Measurements from ENCODE around the gene SNAPC5.

SNAPC5 gene

GRCh38 chr15:66524838-66525237, 27.3 kb upstream of the SNAPC5 start:
- TF ChIP-seq REST (IDR thresholded peaks at IDR 0.05; ENCODE audit: low read depth) (no peak), YY1 (IDR thresholded peaks at IDR 0.05; ENCODE audit: low read depth) (no peak), FOXM1 (IDR thresholded peaks at IDR 0.05; ENCODE audit: borderline replicate concordance, low read depth) (no peak), MAX (IDR thresholded peaks at IDR 0.05) (no peak), RAD21 (IDR thresholded peaks at IDR 0.05; ENCODE audit: low read depth) (no peak), CREB1 (IDR thresholded peaks at IDR 0.05; ENCODE audit: low read depth) (no peak), TAF1 (IDR thresholded peaks at IDR 0.05; ENCODE audit: low read depth) (no peak), EP300 (IDR thresholded peaks at IDR 0.05; ENCODE audit: borderline replicate concordance) (no peak), TEAD4 (IDR thresholded peaks at IDR 0.05) (no peak), EGR1 (IDR thresholded peaks at IDR 0.05) (no peak), USF1 (IDR thresholded peaks at IDR 0.05) (no peak), ZBTB7A (IDR thresholded peaks at IDR 0.05; ENCODE audit: low read depth) (no peak), TCF12 (IDR thresholded peaks at IDR 0.05; ENCODE audit: low read depth) (no peak), CEBPB (IDR thresholded peaks at IDR 0.05) (no peak), NFIC (IDR thresholded peaks at IDR 0.05) (no peak)

- TF ChIP-seq NFIC (IDR thresholded peaks at IDR 0.05) (no peak), MAX (IDR thresholded peaks at IDR 0.05) (no peak), RAD21 (IDR thresholded peaks at IDR 0.05; ENCODE audit: low read depth) (no peak), ZBTB7A (IDR thresholded peaks at IDR 0.05; ENCODE audit: low read depth) (no peak), EGR1 (IDR thresholded peaks at IDR 0.05) (no peak), TEAD4 (IDR thresholded peaks at IDR 0.05) (no peak), EP300 (IDR thresholded peaks at IDR 0.05; ENCODE audit: borderline replicate concordance) (no peak), CREB1 (IDR thresholded peaks at IDR 0.05; ENCODE audit: low read depth) (no peak), USF1 (IDR thresholded peaks at IDR 0.05) (no peak), CEBPB (IDR thresholded peaks at IDR 0.05) (no peak), REST (IDR thresholded peaks at IDR 0.05; ENCODE audit: low read depth) (no peak), YY1 (IDR thresholded peaks at IDR 0.05; ENCODE audit: low read depth) (no peak), TAF1 (IDR thresholded peaks at IDR 0.05; ENCODE audit: low read depth) (no peak), FOXM1 (IDR thresholded peaks at IDR 0.05; ENCODE audit: borderline replicate concordance, low read depth) (no peak), TCF12 (IDR thresholded peaks at IDR 0.05; ENCODE audit: low read depth) (no peak)
Observed at GRCh38 chr15:66523926-66524325, 26.4 kb upstream of the SNAPC5 start.

- TF ChIP-seq TAF1 (IDR thresholded peaks at IDR 0.05; ENCODE audit: low read depth) (no peak), EP300 (IDR thresholded peaks at IDR 0.05; ENCODE audit: borderline replicate concordance) (peak; percentile 40), MAX (IDR thresholded peaks at IDR 0.05) (no peak), USF1 (IDR thresholded peaks at IDR 0.05) (no peak), REST (IDR thresholded peaks at IDR 0.05; ENCODE audit: low read depth) (no peak), CREB1 (IDR thresholded peaks at IDR 0.05; ENCODE audit: low read depth) (no peak), EGR1 (IDR thresholded peaks at IDR 0.05) (no peak), ZBTB7A (IDR thresholded peaks at IDR 0.05; ENCODE audit: low read depth) (no peak), CEBPB (IDR thresholded peaks at IDR 0.05) (no peak), YY1 (IDR thresholded peaks at IDR 0.05; ENCODE audit: low read depth) (no peak), FOXM1 (IDR thresholded peaks at IDR 0.05; ENCODE audit: borderline replicate concordance, low read depth) (peak; percentile 23; the same call in 1 of the 2 replicates), TCF12 (IDR thresholded peaks at IDR 0.05; ENCODE audit: low read depth) (peak; percentile 85), NFIC (IDR thresholded peaks at IDR 0.05) (0 out of 2 replicates have a peak, but pooled peaks have one; percentile 7), RAD21 (IDR thresholded peaks at IDR 0.05; ENCODE audit: low read depth) (0 out of 2 replicates have a peak, but pooled peaks have one; percentile 2), TEAD4 (IDR thresholded peaks at IDR 0.05) (peak; percentile 48; the same call in 1 of the 2 replicates)
Observed at GRCh38 chr15:66515901-66516322, 18.4 kb upstream of the SNAPC5 start.

All from Ishikawa (cell line).